Fibroblast of villous mesenchyme (primary cell): Measurements from ENCODE around the gene SPZ1. TPM values are rescaled to one million over a fixed set of nuclear protein-coding genes. Genes with fewer than 3 reads are reported as not detected.
"Not testable (repeated sequence)": the region's sequence is repeated elsewhere in the genome, so short reads cannot be mapped to it uniquely, and the experiment has no call there.

Experiments
- DNase-seq: peaks from one replicate; pipeline ENCODE4 v3.0.0-alpha.2; 2010; ENCODE audit warnings: low read depth
- H3K4me3 ChIP-seq: 2 replicates; pipeline ENCODE4 v1.5.1; 2011; ENCODE audit warnings: low read depth, mild to moderate bottlenecking, low read length
- total RNA-seq: library from RNA; depleted of rRNA; stranded (reverse); fragments of >200 nt; gene quantifications from 2 replicates; pipeline ENCODE4 v1.2.3, GENCODE V29; 2012
- TF ChIP-seq, protein P1 (sequence below): IDR thresholded peaks from 2 replicates; pipeline ENCODE4 v1.5.1; 2012; ENCODE audit warnings: low read depth, mild to moderate bottlenecking, low read length; ENCODE audit not compliant: insufficient read depth

SPZ1 gene, protein sequence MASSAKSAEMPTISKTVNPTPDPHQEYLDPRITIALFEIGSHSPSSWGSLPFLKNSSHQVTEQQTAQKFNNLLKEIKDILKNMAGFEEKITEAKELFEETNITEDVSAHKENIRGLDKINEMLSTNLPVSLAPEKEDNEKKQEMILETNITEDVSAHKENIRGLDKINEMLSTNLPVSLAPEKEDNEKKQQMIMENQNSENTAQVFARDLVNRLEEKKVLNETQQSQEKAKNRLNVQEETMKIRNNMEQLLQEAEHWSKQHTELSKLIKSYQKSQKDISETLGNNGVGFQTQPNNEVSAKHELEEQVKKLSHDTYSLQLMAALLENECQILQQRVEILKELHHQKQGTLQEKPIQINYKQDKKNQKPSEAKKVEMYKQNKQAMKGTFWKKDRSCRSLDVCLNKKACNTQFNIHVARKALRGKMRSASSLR
- not detected in 2 replicates for total RNA-seq

DNA sequence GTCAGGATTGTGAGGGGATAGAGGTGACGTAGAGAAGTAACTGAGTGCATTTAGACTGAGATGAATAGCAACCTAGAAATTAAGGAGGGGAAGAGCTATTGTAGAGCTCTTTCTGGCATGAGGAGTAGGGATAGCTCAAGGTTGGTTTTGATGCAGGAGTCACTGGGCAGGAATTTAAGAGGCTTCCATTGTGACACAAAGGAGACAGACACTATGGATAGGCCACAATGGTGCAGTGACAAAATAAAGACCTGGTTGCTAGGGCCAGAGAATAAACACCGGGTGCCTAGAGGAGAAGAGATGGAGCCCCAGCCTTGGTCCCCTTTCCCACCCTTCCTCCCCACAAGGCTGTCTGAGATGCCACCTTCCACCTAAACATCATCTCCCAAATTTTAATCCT is at the start of gene SPZ1:
Gene SPZ1, plus strand, starts transcription at position 301 of the 400 bp plus-strand sequence. CDS start 214 bp downstream, outside the sequence.
- TF ChIP-seq, protein P1, sequence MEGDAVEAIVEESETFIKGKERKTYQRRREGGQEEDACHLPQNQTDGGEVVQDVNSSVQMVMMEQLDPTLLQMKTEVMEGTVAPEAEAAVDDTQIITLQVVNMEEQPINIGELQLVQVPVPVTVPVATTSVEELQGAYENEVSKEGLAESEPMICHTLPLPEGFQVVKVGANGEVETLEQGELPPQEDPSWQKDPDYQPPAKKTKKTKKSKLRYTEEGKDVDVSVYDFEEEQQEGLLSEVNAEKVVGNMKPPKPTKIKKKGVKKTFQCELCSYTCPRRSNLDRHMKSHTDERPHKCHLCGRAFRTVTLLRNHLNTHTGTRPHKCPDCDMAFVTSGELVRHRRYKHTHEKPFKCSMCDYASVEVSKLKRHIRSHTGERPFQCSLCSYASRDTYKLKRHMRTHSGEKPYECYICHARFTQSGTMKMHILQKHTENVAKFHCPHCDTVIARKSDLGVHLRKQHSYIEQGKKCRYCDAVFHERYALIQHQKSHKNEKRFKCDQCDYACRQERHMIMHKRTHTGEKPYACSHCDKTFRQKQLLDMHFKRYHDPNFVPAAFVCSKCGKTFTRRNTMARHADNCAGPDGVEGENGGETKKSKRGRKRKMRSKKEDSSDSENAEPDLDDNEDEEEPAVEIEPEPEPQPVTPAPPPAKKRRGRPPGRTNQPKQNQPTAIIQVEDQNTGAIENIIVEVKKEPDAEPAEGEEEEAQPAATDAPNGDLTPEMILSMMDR = no peak
- DNase-seq = no peak

DNA sequence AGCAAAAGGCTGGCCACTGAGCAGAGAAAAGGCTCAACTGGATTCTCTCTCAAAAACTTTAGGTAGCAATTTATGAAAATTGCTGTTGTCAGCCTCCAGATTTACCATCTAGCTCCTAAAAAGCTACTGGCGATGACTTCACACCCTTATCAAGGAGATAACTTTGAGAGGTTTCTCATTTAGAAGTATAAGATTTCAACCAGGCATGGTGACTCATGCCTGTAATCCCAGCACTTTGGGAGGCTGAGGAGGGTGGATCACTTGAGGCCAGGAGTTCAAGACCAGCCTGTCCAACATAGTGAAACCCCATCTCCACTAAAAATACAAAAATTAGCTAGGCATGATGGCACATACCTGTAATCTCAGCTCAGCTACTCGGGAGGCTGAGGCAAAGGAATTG is 49.3 kb upstream of the SPZ1 start:
- DNase-seq = peak; percentile 50
- H3K4me3 ChIP-seq = not testable (repeated sequence)

More for the DNA sequence above, at the start of gene SPZ1:
- no peak within 1 kb of the TSS for H3K4me3 ChIP-seq

DNA sequence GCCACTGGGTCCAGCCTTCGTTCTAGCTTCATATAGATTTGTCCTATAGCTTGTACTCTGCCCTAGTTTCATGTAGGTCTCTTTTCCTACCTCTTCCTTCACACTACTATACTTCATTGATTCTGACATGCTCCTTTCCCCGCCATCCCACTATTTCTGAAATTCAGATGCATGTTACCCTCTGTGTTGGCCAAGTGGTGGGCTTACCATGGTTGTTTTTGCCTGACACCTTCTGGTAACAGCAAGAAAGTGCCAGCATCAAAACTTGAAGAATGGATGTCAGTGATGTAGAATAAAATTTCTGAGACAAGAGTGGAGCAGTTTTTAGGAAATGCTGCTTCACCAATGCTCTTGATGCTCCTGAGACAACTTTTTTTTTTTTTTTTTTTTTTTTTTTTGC is 44.5 kb upstream of the SPZ1 start:
- no peak overlapping the region for H3K4me3 ChIP-seq
- peak; percentile 43 for DNase-seq
- TF ChIP-seq, protein P1 = peak; percentile 57

DNA sequence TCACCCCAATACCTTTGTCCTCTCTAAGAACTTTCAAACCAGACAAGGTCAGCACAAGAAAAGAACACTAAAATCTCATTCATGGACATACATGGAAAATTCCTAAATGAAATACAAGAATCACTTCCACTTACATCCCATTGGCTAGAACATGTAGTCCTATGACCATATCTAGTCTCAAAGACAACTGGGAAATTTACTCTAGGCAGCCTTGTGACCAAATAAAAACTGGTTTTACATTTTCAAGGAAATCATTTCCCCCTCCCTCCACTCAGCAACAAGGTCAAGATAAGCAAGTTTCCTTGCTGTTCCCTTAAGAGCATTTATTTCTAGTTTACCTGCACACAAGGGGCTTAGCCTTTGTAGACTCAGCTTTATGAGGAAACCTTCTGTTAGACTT is 43.6 kb upstream of the SPZ1 start:
- H3K4me3 ChIP-seq = no peak overlapping the region
- TF ChIP-seq, protein P1 = no peak
- DNase-seq = no peak

DNA sequence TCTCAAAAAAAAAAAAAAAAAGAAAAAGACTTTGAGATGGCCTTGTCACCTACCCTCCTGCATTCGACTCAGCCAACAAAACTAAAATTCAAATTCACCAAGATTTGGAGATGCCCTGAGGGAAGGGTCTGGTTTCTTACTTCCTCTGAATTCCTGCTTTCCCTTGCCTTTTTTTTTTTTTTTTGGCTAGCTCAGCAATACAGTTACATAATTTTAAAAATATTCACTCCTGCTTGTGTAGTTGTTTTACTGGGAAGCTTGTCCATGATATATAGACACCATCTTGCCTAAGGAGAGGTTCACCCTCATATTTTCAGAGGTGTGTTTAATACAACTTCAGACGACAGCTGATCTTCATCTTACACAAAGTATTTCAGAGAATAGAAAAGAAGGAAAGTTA is 42.6 kb upstream of the SPZ1 start:
- no peak overlapping the region for H3K4me3 ChIP-seq
- TF ChIP-seq, protein P1 = no peak
- DNase-seq = no peak

DNA sequence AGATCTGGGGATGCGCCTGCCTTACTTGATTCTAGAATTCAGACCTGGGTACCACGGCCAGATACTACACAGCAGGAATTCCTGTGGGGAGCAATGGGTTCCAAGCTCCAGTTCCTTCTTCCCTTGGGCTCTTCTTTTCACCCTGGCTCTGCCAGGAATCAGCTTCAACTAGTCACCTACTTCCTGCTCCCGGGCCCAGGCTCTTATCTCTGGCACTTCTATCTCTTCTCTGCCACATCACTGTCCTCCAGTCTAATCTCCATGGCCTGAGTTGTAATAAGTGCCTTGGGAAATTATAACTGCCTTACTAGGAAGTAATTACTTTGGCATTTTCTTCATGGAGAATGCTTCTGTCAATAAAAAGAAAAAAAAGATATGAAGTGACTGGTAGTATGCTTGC is 37.7 kb upstream of the SPZ1 start:
- DNase-seq = no peak
- TF ChIP-seq, protein P1 = no peak

DNA sequence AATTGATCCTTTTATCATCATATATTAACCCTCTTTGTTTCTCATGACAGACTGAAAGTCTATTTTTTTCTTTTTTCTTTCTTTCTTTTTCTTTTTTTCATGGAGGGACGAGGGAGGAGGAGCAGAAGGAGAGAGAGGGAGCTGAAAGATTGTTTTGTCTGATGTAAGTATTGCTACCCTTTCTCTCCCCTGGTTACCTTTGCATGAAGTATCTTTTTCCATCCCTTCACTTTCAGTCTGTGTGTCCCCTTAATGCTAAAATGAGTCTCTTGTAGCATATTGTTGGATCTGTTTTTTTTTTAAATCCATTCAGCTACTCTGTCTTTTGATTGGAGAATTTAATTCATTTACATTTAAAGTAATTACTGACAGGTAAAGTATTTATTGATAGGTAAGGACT is 36.4 kb upstream of the SPZ1 start:
- TF ChIP-seq, protein P1 = no peak
- no peak for DNase-seq
- H3K4me3 ChIP-seq = no peak overlapping the region

More for the DNA sequence above, 37.7 kb upstream of the SPZ1 start:
- H3K4me3 ChIP-seq = no peak overlapping the region
